DMS79 (cell line): ENCODE measurements around the gene UBR2.
"Not testable (repeated sequence)": the region's sequence is repeated elsewhere in the genome, so short reads cannot be mapped to it uniquely, and the experiment has no call there.

ENCODE experiments used
- DNase-seq: peaks from one replicate; lab custom pipeline; 2025; lab: John Stamatoyannopoulos, UW

Gene UBR2

GRCh38 chr6:42693725-42694323 lies 130.0 kb downstream of the UBR2 start:
- no peak for DNase-seq

- DNase-seq: no peak
Measured at GRCh38 chr6:42694586-42694985, 130.8 kb downstream of the UBR2 start.

- DNase-seq: no peak
Measured at GRCh38 chr6:42696526-42697267, 132.9 kb downstream of the UBR2 start.

- no peak for DNase-seq
Measured at GRCh38 chr6:42697268-42697655, 133.4 kb downstream of the UBR2 start.

GRCh38 chr6:42698217-42698616 lies 134.4 kb downstream of the UBR2 start:
- DNase-seq: no peak

GRCh38 chr6:42702200-42702599 lies 138.4 kb downstream of the UBR2 start:
- no peak for DNase-seq

- not testable (repeated sequence) for DNase-seq
Measured at GRCh38 chr6:42702786-42703185, 139.0 kb downstream of the UBR2 start.

GRCh38 chr6:42704251-42704936 lies 140.6 kb downstream of the UBR2 start:
- DNase-seq: no peak

- DNase-seq: no peak
Measured at GRCh38 chr6:42704937-42705374, 141.1 kb downstream of the UBR2 start.

GRCh38 chr6:42707595-42707994 lies 143.8 kb downstream of the UBR2 start:
- DNase-seq: no peak

- no peak for DNase-seq
Measured at GRCh38 chr6:42708096-42708495, 144.3 kb downstream of the UBR2 start.

GRCh38 chr6:42709871-42710270 lies 146.0 kb downstream of the UBR2 start:
- no peak for DNase-seq

- DNase-seq: peak; percentile 85
Measured at GRCh38 chr6:42710316-42710715, 146.5 kb downstream of the UBR2 start.

- DNase-seq: no peak
Measured at GRCh38 chr6:42711930-42712329, 148.1 kb downstream of the UBR2 start.

GRCh38 chr6:42714098-42714761 lies 150.4 kb downstream of the UBR2 start:
- no peak for DNase-seq

GRCh38 chr6:42715871-42716270 lies 152.0 kb downstream of the UBR2 start:
- no peak for DNase-seq

GRCh38 chr6:42720739-42721138 lies 156.9 kb downstream of the UBR2 start:
- no peak for DNase-seq

- no peak for DNase-seq
Measured at GRCh38 chr6:42722497-42722896, 158.7 kb downstream of the UBR2 start, which contains the start of gene PRPH2. Gene PRPH2, minus strand, starts transcription at chr6:42722597. Its CDS starts 263 bp downstream, at chr6:42722334.

GRCh38 chr6:42724825-42725224 lies 161.0 kb downstream of the UBR2 start:
- no peak for DNase-seq

- DNase-seq: no peak
Measured at GRCh38 chr6:42726026-42726425, 162.2 kb downstream of the UBR2 start.

- peak; percentile 67 for DNase-seq
Measured at GRCh38 chr6:42726485-42727086, 162.8 kb downstream of the UBR2 start.

GRCh38 chr6:42727087-42727611 lies 163.3 kb downstream of the UBR2 start:
- no peak for DNase-seq
